ENCODE measurements around the gene SLC25A11.
"Not testable (repeated sequence)": the region's sequence is repeated elsewhere in the genome, so short reads cannot be mapped to it uniquely, and the experiment has no call there.

The SLC25A11 gene

GRCh38 chr17:4920351-4921048, 19.3 kb downstream of the SLC25A11 start:
- no peak for DNase-seq (ENCODE audit: low spot score)

GRCh38 chr17:4919511-4920047, 20.3 kb downstream of the SLC25A11 start:
- peak; percentile 98 for DNase-seq (ENCODE audit: low spot score)

- not testable (repeated sequence) for DNase-seq (ENCODE audit: low spot score)
These were observed 25.3 kb downstream of the SLC25A11 start for GRCh38 chr17:4914551-4914950.

GRCh38 chr17:4913994-4914393, 25.9 kb downstream of the SLC25A11 start:
- no peak for DNase-seq (ENCODE audit: low spot score)

GRCh38 chr17:4908711-4909496, 30.9 kb downstream of the SLC25A11 start:
- peak; percentile 92 for DNase-seq (ENCODE audit: low spot score)

GRCh38 chr17:4908301-4908700, 31.5 kb downstream of the SLC25A11 start:
- peak; percentile 44 for DNase-seq (ENCODE audit: low spot score)

- not testable (repeated sequence) for DNase-seq (ENCODE audit: low spot score)
These were observed 33.2 kb downstream of the SLC25A11 start for GRCh38 chr17:4906642-4907041.

- DNase-seq (ENCODE audit: low spot score) = peak; percentile 89
These were observed 36.6 kb downstream of the SLC25A11 start, which contains the start of gene CHRNE for GRCh38 chr17:4903051-4903818. Gene CHRNE, minus strand, starts transcription at chr17:4903098. Its CDS starts 35 bp downstream, at chr17:4903063.

- peak; percentile 60 for DNase-seq (ENCODE audit: low spot score)
These were observed 37.3 kb downstream of the SLC25A11 start for GRCh38 chr17:4902540-4902939.

- DNase-seq (ENCODE audit: low spot score) = no peak
These were observed 38.0 kb downstream of the SLC25A11 start for GRCh38 chr17:4901648-4902344.

- DNase-seq (ENCODE audit: low spot score) = no peak
These were observed 38.7 kb downstream of the SLC25A11 start for GRCh38 chr17:4901108-4901647.

GRCh38 chr17:4900231-4901107, 39.4 kb downstream of the SLC25A11 start:
- no peak for DNase-seq (ENCODE audit: low spot score)

GRCh38 chr17:4899341-4900230, 40.3 kb downstream of the SLC25A11 start, which contains the start of gene C17orf107:
Gene C17orf107, plus strand, starts transcription at chr17:4899536. Its CDS starts 227 bp downstream, at chr17:4899763.
- no peak for DNase-seq (ENCODE audit: low spot score)

GRCh38 chr17:4898927-4899326, 40.9 kb downstream of the SLC25A11 start:
- no peak for DNase-seq (ENCODE audit: low spot score)

GRCh38 chr17:4898351-4898750, 41.5 kb downstream of the SLC25A11 start:
- DNase-seq (ENCODE audit: low spot score) = no peak

- DNase-seq (ENCODE audit: low spot score) = no peak
These were observed 42.1 kb downstream of the SLC25A11 start for GRCh38 chr17:4897785-4898184.

GRCh38 chr17:4897198-4897687, 42.6 kb downstream of the SLC25A11 start:
- no peak for DNase-seq (ENCODE audit: low spot score)
